Activated CD4-positive, alpha-beta T cell treated with anti-CD3 and anti-CD28 coated beads, Interleukin-2, amount 50 U/mL, for 1 hour (primary cell): ENCODE results near the gene CREB5.
"Not testable (repeated sequence)": the region's sequence is repeated elsewhere in the genome, so short reads cannot be mapped to it uniquely, and the experiment has no call there.

Source experiments
- DNase-seq: peaks from one replicate; pipeline ENCODE4 v3.0.0-alpha.2; 2020

CREB5 gene, protein sequence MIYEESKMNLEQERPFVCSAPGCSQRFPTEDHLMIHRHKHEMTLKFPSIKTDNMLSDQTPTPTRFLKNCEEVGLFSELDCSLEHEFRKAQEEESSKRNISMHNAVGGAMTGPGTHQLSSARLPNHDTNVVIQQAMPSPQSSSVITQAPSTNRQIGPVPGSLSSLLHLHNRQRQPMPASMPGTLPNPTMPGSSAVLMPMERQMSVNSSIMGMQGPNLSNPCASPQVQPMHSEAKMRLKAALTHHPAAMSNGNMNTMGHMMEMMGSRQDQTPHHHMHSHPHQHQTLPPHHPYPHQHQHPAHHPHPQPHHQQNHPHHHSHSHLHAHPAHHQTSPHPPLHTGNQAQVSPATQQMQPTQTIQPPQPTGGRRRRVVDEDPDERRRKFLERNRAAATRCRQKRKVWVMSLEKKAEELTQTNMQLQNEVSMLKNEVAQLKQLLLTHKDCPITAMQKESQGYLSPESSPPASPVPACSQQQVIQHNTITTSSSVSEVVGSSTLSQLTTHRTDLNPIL

GRCh38 chr7:28411876-28412662 lies at the start of gene CREB5:
TSS of gene CREB5 (plus strand) at chr7:28412518. CDS start at chr7:28412915, 397 bp downstream.
- DNase-seq: no peak

DNA sequence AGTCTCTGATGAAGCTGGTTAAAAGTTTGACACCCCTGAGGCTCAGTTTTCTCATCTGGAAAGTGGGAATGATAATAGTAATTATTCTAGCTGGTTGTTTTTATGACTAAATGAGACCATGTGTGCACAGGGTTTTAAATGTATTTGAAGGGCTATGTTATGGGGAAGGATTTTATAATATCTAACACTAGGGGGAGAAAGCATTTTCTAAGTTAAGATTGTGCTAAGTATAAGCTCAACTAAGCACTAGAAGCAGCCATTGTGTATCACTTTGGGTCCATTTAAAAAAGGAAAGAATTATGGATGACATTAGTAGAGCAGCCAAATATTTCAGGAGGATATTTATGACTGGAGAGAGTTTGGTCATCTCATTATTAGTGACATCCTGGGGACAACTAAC lies 49.5 kb upstream of the CREB5 start:
- no peak for DNase-seq

DNA sequence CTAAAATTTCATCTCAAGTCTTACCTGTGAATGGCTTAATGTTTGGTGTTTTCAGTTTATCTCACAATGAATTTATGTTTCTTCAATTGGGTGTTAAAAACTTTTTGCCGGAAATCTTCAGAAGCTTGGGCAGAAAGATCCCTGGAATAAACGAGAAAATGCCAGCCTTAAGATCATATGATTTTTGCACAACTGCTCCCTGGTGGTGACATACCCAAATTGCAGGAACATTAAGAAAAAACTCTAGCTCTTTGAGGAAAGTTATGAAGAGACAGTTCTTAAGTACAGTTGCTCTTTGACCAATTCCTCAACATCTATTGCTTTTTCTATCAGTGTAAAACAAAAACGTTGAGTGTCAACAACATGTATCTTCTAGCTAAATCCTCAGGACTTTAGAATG lies 48.2 kb upstream of the CREB5 start:
- no peak for DNase-seq

DNA sequence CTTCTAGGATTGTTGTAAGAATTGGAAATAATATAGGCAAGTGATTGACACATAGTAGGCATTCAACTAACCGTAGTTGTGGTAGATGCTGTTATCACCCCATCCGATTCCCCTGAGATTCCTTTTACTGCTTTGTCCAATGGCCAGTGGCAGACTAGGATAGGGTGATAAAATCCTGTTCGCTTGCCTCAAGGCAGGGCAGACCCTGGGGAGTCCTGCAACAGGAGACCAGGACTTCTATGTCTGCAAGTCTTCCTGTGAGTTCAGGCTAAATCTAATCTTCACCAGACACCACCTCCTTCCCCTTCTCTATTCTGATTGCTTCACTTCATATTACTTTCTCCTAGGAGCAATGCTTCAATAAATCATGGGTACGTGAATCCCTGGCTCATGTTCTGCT lies 42.8 kb upstream of the CREB5 start:
- DNase-seq: no peak

- DNase-seq: no peak
These were observed 40.5 kb upstream of the CREB5 start for GRCh38 chr7:28371846-28372245.

- DNase-seq: no peak
These were observed 38.3 kb upstream of the CREB5 start for GRCh38 chr7:28373990-28374389.

DNA sequence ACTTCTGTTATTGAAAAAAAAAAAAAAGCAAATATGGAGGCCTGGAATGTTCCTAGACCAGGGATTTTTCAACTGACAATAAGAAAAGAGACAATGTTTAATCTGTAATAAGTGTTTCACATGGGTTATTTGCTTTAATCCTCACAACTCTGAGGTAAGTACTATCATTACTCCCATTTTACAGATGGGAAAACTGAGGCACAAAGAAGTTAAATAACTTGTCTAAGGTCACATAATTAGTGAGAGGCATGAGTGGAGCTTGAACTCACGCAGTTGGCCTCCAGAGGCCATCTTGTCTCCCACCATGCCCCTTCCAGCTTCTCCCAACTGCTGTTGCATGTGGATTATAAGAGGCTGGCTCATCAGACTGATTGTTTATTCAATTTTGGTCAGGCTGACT lies 36.6 kb upstream of the CREB5 start:
- DNase-seq: no peak

DNA sequence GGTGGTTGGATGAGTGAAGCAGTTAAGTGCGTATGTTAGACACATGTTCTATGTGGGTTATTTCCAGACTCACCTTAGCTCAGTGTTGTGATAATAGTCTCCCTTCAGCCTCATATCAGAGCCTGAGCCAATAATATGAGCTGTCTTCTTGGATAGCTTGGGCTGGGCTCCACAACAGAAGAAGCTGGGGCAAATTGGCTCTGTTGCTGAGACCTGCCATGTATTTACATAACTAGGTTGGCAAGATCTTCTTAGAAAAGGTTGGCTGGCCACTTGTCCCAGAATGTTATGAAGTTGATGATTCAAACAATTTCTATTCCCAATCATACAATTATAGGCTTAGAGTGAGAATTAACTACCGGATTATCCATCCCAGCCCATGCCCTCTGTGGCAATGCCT lies 35.7 kb upstream of the CREB5 start:
- DNase-seq: no peak

DNA sequence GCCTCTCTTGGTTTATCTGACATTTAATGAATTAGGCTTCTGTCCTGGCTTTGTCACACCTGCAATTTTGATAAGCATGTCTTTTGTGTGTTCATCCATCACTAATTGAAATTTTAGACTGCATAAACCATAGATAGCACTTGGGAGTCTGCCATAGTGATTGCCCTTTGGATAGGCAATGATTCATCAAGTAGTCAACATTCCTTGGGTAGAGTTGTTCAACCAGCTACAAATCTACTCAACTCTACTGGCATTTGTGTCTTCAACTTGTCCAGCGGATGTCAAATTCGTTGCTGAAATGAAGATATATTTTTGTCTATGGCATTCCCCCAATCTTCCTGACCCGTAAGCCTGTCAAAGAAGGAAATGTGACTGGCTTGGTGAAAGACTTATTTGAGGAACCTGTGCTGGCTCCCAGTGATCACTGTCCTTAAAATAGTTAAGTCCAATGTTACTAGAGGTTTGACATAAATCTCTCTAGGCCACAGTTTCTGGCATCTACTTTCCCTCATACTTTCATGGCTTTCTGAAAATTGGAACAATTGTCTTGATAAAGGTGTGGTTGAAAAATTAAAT lies 33.7 kb upstream of the CREB5 start:
- DNase-seq: no peak

DNA sequence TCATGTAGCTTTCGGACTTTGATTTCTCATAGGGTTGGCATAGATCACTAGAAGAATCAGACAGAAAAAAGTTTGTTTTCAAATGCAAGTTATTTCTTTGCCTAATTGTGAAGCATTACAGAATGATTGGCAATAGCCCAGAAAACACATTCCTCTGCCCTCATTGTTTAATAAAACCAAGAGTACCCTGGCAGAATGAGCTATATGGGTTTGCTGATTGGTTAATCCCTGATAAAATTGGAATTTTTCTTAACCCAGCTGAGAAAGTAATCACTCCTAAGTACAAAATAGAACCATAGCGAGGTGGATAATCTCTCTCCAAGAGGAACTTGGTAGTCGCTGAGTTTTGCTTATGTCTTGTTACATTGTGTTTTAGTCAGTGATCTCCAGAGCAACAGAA lies 30.9 kb upstream of the CREB5 start:
- no peak for DNase-seq

- DNase-seq: no peak
These were observed 30.2 kb upstream of the CREB5 start for GRCh38 chr7:28382144-28382543.

DNA sequence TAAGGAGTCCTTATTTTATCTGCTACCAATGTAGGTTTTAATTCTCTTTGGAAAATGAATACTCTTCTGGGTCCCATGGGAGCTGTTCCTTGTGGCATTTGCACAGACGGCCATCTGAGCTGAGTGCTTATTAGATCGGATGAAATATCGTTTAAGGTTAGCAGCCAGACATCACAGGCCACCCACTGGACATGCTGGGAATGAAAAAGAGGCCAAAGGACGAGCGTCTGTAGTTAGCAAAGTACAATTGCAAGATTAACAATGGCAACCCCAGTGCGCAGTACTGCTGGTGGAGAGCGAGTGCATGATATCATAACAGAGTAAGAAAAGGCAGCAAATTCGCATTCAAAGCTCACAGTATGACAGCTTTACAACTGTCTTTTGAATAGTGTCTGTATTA lies 28.3 kb upstream of the CREB5 start:
- DNase-seq: no peak

GRCh38 chr7:28389504-28390395 lies 22.6 kb upstream of the CREB5 start:
- no peak for DNase-seq

GRCh38 chr7:28390426-28390825 lies 21.9 kb upstream of the CREB5 start:
- no peak for DNase-seq

- no peak for DNase-seq
These were observed 20.0 kb upstream of the CREB5 start for GRCh38 chr7:28392289-28392688.

DNA sequence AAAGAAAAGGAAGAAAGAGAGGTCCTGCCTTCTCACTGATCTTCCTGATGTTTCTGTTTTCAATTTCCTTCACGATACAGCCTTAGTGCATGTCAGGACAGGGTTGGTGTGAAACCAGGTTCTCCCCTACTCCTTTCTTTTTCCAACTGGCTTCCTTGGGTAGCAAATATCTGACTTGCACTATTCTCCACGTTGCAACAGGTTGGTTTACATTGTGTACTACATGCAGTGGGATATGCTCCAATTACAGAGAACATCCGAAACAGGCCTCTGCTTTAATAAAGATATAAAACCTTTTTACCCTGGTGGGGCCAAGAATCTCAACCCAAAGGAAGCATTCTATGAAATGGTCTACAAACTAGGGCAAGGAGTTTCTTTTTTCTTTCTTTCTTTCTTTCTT lies 16.9 kb upstream of the CREB5 start:
- no peak for DNase-seq

GRCh38 chr7:28395831-28396230 lies 16.5 kb upstream of the CREB5 start:
- DNase-seq: no peak

- no peak for DNase-seq
These were observed 15.2 kb upstream of the CREB5 start for GRCh38 chr7:28397141-28397540.

- DNase-seq: no peak
These were observed 11.4 kb upstream of the CREB5 start for GRCh38 chr7:28400838-28401360.

DNA sequence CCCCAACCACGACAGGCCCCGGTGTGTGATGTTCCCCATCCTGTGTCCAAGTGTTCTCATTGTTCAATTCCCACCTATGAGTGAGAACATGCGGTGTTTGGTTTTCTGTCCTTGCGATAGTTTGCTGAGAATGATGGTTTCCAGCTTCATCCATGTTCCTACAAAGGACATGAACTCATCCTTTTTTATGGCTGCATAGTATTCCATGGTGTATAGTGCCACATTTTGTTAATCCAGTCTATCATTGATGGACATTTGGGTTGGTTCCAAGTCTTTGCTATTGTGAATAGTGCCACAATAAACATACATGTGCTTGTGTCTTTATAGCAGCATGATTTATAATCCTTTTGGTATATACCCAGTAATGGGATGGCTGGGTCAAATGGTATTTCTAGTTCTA lies 10.8 kb upstream of the CREB5 start:
- DNase-seq: not testable (repeated sequence)

GRCh38 chr7:28405662-28406061 lies 6.7 kb upstream of the CREB5 start:
- DNase-seq: no peak

GRCh38 chr7:28406192-28406591 lies 6.1 kb upstream of the CREB5 start:
- no peak for DNase-seq
